Rectal smooth muscle tissue (tissue), 1 donor: ENCODE data around the gene AMFR.
A peak's percentile ranks its signal among the peaks of the same experiment; 100 is the strongest.
"Not testable (repeated sequence)": the region's sequence is repeated elsewhere in the genome, so short reads cannot be mapped to it uniquely, and the experiment has no call there.

Experiments used
- H3K27ac ChIP-seq: one replicate; pipeline ENCODE4 v1.7.0; 2013; ENCODE audit warnings: low read depth, low read length, inconsistent platforms
- H3K27me3 ChIP-seq: one replicate; pipeline ENCODE4 v1.7.0; 2013; ENCODE audit warnings: low read length; ENCODE audit not compliant: control insufficient read depth, insufficient read depth
- H3K36me3 ChIP-seq: one replicate; pipeline ENCODE4 v1.7.0; 2013; ENCODE audit warnings: low read length; ENCODE audit not compliant: control insufficient read depth, insufficient read depth
- H3K4me1 ChIP-seq: one replicate; pipeline ENCODE4 v1.7.0; 2013; ENCODE audit warnings: low read length; ENCODE audit not compliant: control insufficient read depth, insufficient read depth
- H3K4me3 ChIP-seq: one replicate; pipeline ENCODE4 v1.7.0; 2013; ENCODE audit warnings: low read length
- H3K9ac ChIP-seq: one replicate; pipeline ENCODE4 v1.7.0; 2013; ENCODE audit warnings: low read length

AMFR gene

GRCh38 chr16:56375792-56376191 lies 49.6 kb downstream of the AMFR start:
- not testable (repeated sequence) for H3K27me3 ChIP-seq, H3K27ac ChIP-seq, H3K4me3 ChIP-seq, H3K9ac ChIP-seq, H3K4me1 ChIP-seq, H3K36me3 ChIP-seq

- Histone ChIP-seq H3K36me3 (peaks cover 5% of the 10 kb centered on the region), H3K27ac (no peak overlapping the region), H3K4me3 (no peak overlapping the region), H3K27me3 (no peaks in the 10 kb centered on the region), H3K9ac (no peak overlapping the region), H3K4me1 (peaks cover 10% of the 10 kb centered on the region)
These were observed 52.3 kb downstream of the AMFR start for GRCh38 chr16:56373003-56373402.

GRCh38 chr16:56372013-56372634 lies 53.2 kb downstream of the AMFR start:
- Histone ChIP-seq H3K4me1 (peaks cover 10% of the 10 kb centered on the region), H3K27ac (no peak overlapping the region), H3K4me3 (no peak overlapping the region), H3K27me3 (no peaks in the 10 kb centered on the region), H3K9ac (no peak overlapping the region), H3K36me3 (peaks cover 8% of the 10 kb centered on the region)

- H3K4me1 ChIP-seq = peaks cover 10% of the 10 kb centered on the region
- H3K27ac ChIP-seq = peak overlapping the region; percentile 44
- peaks cover 13% of the 10 kb centered on the region for H3K36me3 ChIP-seq
These were observed 53.7 kb downstream of the AMFR start for GRCh38 chr16:56371660-56371937.

GRCh38 chr16:56370875-56371659 lies 54.3 kb downstream of the AMFR start:
- Histone ChIP-seq H3K27ac (peak overlapping the region; percentile 69), H3K4me1 (peaks cover 10% of the 10 kb centered on the region), H3K9ac (no peak overlapping the region), H3K27me3 (no peaks in the 10 kb centered on the region), H3K36me3 (peaks cover 16% of the 10 kb centered on the region), H3K4me3 (no peak overlapping the region)

More at GRCh38 chr16:56371660-56371937, 53.7 kb downstream of the AMFR start:
- H3K27me3 ChIP-seq = no peaks in the 10 kb centered on the region
- H3K9ac ChIP-seq = no peak overlapping the region
- H3K4me3 ChIP-seq = no peak overlapping the region

GRCh38 chr16:56370185-56370874 lies 55.0 kb downstream of the AMFR start:
- no peak overlapping the region for H3K9ac ChIP-seq
- H3K36me3 ChIP-seq = peaks cover 16% of the 10 kb centered on the region
- peaks cover 10% of the 10 kb centered on the region for H3K4me1 ChIP-seq
- H3K4me3 ChIP-seq = no peak overlapping the region
- peak overlapping the region; percentile 69 for H3K27ac ChIP-seq
- no peaks in the 10 kb centered on the region for H3K27me3 ChIP-seq

- Histone ChIP-seq H3K4me3 (no peak overlapping the region), H3K9ac (no peak overlapping the region), H3K36me3 (peaks cover 16% of the 10 kb centered on the region), H3K27me3 (no peaks in the 10 kb centered on the region), H3K4me1 (peaks cover 10% of the 10 kb centered on the region), H3K27ac (no peak overlapping the region)
These were observed 56.1 kb downstream of the AMFR start for GRCh38 chr16:56369202-56369601.

- no peak overlapping the region for H3K4me3 ChIP-seq
- peaks cover 21% of the 10 kb centered on the region for H3K36me3 ChIP-seq
- H3K9ac ChIP-seq = no peak overlapping the region
- no peaks in the 10 kb centered on the region for H3K27me3 ChIP-seq
- peaks cover 10% of the 10 kb centered on the region for H3K4me1 ChIP-seq
- H3K27ac ChIP-seq = no peak overlapping the region
These were observed 56.8 kb downstream of the AMFR start for GRCh38 chr16:56368545-56368944.

GRCh38 chr16:56367764-56368163 lies 57.6 kb downstream of the AMFR start:
- Histone ChIP-seq H3K4me3 (no peak overlapping the region), H3K27me3 (no peaks in the 10 kb centered on the region), H3K4me1 (peaks cover 10% of the 10 kb centered on the region), H3K9ac (no peak overlapping the region), H3K27ac (no peak overlapping the region), H3K36me3 (peaks cover 27% of the 10 kb centered on the region)

GRCh38 chr16:56366945-56367344 lies 58.4 kb downstream of the AMFR start:
- no peak overlapping the region for H3K4me3 ChIP-seq
- H3K27me3 ChIP-seq = no peaks in the 10 kb centered on the region
- peaks cover 10% of the 10 kb centered on the region for H3K4me1 ChIP-seq
- no peak overlapping the region for H3K27ac ChIP-seq
- peaks cover 33% of the 10 kb centered on the region for H3K36me3 ChIP-seq
- H3K9ac ChIP-seq = no peak overlapping the region

- Histone ChIP-seq H3K9ac (no peak overlapping the region), H3K36me3 (peaks cover 38% of the 10 kb centered on the region), H3K4me1 (peaks cover 5% of the 10 kb centered on the region), H3K27ac (no peak overlapping the region), H3K27me3 (no peaks in the 10 kb centered on the region), H3K4me3 (no peak overlapping the region)
These were observed 59.8 kb downstream of the AMFR start for GRCh38 chr16:56365552-56365951.

GRCh38 chr16:56364865-56365264 lies 60.5 kb downstream of the AMFR start:
- no peaks in the 10 kb centered on the region for H3K27me3 ChIP-seq
- H3K27ac ChIP-seq = no peak overlapping the region
- no peak overlapping the region for H3K9ac ChIP-seq
- H3K4me3 ChIP-seq = no peak overlapping the region
- H3K36me3 ChIP-seq = peaks cover 38% of the 10 kb centered on the region
- no peaks in the 10 kb centered on the region for H3K4me1 ChIP-seq
